SH-SY5Y (cell line): ENCODE data around the gene EPHA1.

Source experiments
- GATA2 ChIP-seq: IDR thresholded peaks from 2 replicates; pipeline ENCODE4 v1.6.1; 2011; ENCODE audit warnings: mild to moderate bottlenecking, low read depth, low read length
- GATA3 ChIP-seq: IDR thresholded peaks from 2 replicates; pipeline ENCODE4 v1.6.1; 2011; ENCODE audit warnings: low read depth, mild to moderate bottlenecking, low read length, moderate library complexity

DNA sequence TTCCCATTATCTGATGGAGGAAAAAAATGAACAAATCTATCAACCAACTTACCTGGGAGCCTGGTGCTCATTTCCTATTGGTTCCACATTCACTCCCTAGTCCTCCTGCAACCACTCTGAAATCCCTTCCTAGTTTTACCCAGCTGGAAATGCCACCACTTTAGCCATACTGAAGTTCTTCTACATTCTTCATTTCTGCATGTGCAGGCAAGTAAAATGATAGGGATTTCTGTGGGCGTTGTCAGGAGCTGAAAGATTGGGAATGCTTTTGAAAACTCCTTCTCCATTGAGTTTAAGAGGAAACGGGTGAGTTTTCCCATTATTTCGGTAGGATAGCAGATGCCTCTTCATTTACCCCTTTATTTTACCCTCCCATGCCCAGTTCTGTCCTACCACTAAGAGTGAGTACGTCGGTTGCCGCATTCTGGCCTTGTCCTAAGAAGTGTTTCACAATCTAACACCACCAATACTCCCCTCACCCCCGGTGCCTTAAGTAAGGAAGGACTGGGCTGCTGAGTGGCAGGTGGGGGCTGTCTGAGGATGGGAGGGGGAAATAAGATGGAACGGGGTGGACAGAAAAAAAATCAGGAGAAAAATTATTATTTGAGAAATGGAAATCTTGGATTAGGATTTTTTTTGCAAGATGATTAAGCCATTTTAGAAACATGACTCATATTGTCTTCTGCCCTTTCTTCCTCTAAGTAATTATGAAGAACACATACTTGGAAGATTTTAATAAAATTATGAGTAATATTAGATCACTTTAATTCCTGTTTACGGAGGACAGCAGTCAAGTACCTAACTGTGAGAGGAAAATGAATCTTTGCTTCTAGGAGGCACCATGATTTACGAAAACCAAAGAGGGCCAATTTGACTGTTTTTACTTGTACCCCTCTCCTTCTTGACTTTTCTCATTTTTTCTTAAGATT lies 21.4 kb upstream of the EPHA1 start:
- TF ChIP-seq GATA3 (no peak), GATA2 (no peak)
